ENCODE results near the gene MAML1. TPM values are rescaled to one million over a fixed set of nuclear protein-coding genes. Genes with fewer than 3 reads are reported as not detected.

Gene MAML1
- polyA plus RNA-seq, 1 donor, result 24.8 TPM

- no peak for DNase-seq (ENCODE audit: low read depth)
These were observed 62.0 kb downstream of the MAML1 start for GRCh38 chr5:179794575-179794974.

- no peak for DNase-seq (ENCODE audit: low read depth)
These were observed 62.6 kb downstream of the MAML1 start for GRCh38 chr5:179795049-179795862.

- DNase-seq (ENCODE audit: low read depth), result no peak
These were observed 63.5 kb downstream of the MAML1 start for GRCh38 chr5:179795863-179796833.

DNA sequence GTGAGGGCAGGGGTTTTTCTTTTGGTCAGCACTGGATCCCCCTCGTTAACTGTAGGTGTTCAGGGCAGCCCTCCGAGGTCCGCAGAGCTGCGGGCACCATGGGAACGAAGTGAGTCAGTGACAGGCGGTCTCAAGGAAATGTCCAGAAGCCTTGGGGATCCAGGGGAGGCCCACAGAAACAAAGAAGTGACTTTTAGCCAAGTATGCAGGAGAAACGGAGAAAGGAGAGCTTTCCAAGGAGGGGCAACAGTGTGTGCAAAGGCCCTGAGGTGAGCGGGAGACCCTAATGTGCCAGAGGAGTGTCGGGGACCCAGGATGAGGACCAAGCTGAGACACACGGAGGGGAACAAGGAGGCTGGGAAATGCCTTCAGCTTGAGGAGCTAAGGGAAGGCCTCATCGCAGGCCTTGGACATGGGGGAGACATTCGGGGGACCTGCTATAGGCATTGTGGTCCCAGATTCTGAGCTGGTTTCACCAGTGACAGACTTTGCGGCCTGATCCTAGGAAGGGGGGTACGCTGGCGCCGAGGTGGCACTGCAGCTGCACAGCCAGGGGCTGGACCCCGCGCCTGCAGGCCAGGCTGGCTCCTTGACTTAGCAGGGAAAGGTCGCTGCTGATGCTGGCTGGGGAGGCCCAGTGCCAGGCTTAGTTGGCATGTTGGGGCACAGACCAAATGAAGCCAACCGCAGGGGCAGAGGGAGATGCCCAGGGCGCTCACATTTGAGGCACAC lies 64.4 kb downstream of the MAML1 start:
- no peak for DNase-seq (ENCODE audit: low read depth)

GRCh38 chr5:179797741-179798140 lies 65.1 kb downstream of the MAML1 start:
- DNase-seq (ENCODE audit: low read depth), result no peak

- DNase-seq (ENCODE audit: low read depth), result no peak
These were observed 65.6 kb downstream of the MAML1 start for GRCh38 chr5:179798144-179798770.

DNA sequence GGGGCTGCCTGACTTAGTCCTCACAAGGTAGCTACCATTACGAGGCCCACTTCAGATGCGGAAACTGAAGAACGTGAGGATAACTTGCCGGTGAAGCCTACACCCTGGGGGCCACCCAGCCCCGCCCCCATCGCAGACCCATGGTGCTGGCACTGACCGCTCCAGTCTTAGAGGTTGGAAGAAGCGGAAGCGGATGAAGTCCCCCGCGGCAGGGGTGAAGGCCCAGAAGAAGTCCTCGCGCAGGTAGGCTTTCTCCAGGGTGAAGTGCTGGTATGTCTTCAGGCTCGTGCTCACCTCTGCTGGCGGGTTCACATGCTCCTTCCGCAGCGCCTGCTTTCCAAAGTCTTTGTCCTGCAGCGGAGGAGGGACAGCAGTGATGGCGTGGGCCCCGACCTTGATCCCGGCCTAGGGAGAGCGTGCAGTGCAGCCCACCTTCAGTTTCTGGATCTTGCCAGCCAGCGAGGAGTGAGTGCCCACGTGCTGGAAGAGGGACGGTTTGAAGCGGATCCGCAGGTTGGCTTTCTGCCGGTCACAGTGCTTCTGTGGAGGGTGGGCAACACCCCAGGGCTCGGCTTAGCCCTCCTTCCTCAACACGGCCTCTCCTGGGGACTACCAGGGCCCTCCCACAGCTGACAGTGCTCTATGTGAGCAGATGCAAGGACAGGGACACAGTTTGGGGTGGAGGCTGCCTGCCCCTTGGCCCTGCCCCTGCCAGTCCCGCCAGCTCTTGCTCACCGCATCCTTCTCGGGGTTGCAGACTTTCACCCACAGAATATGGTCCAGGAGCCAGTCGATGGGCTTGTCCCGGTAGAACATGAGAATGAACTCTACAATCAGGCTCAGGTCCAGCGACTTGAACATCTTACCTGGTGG lies 66.4 kb downstream of the MAML1 start:
- DNase-seq (ENCODE audit: low read depth), result no peak

DNA sequence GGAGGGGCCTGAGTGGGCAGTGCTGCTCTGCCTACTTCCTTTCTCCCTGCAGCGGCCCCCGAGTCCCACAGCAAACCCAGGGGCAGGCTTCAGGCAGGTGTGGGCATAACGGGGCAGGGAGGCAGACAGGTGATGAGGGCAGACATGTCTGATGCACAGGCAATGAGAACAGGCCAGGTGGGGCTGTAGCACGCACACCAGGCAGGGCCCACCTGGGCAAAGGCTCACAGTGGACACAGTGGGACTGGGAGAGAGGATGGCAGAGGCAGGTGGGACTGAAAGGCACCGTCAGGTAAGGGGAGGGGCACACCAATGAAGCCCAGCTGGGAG lies 67.0 kb downstream of the MAML1 start:
- no peak for DNase-seq (ENCODE audit: low read depth)

GRCh38 chr5:179800071-179800695 lies 67.6 kb downstream of the MAML1 start:
- DNase-seq (ENCODE audit: low read depth), result no peak

- no peak for DNase-seq (ENCODE audit: low read depth)
These were observed 68.1 kb downstream of the MAML1 start for GRCh38 chr5:179800696-179801201.

- no peak for DNase-seq (ENCODE audit: low read depth)
These were observed 68.9 kb downstream of the MAML1 start for GRCh38 chr5:179801304-179802206.

DNA sequence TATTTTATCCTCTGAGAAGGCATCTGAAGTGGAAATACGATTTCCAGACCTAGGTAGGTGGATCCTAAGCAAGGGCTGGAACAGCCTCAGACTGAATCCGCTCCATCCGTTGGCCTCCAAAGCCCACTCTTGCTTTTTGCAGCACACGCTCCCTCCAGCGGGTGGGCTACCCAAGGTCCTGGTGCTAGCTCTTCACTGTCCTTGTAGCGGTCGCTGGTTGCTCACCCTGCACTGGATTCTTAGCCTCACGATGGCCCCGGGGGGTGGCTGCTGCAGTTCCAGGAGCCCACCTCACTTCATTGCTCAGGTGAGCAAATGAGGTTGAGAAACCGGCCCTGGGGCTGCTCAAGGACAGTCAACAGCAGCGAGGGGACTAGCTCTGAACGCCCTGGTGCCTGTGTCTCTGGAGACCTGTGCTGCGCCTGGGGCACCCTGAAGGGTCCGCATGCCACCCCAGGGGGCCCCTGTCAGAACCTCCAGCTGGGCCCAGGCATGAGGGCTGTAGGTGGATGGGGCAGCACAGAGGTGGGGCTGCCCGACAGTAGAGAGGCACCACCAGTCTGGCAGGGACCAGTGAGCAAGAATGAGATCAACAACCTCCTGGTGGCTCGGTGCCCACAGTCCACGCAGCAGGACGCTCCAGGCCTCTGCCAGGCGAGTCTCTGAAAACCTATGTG lies 69.7 kb downstream of the MAML1 start:
- DNase-seq (ENCODE audit: low read depth), result no peak

DNA sequence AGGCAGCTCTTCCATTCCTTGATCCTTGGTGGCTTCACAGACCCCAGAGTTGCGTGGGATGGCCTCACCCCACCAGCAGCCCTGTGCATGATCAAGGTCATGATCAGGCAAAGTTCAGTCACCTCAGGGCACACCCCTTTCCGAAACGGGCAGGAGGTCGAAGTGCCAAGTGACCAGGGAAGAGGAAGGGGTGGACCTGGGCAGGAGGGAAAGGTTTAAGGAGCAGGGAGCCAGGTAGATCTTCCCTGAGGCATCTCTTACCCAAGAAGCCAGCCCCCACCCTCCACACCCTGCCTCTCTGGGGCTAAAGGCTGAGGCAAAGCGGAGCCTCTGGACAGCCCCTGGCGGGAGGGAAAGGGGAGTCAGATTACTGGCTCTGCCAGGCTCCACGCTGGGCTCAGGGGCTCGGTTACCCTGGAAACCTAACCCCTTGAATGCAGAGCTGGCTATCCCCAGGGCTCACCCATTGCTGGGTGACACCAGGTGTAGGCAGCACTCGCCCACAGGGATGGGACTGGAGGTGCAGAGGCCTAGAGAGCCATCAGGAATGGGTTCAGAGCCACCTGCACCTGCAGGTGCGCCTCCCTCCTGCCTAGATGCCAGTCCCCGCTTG lies 70.4 kb downstream of the MAML1 start:
- DNase-seq (ENCODE audit: low read depth), result no peak

DNA sequence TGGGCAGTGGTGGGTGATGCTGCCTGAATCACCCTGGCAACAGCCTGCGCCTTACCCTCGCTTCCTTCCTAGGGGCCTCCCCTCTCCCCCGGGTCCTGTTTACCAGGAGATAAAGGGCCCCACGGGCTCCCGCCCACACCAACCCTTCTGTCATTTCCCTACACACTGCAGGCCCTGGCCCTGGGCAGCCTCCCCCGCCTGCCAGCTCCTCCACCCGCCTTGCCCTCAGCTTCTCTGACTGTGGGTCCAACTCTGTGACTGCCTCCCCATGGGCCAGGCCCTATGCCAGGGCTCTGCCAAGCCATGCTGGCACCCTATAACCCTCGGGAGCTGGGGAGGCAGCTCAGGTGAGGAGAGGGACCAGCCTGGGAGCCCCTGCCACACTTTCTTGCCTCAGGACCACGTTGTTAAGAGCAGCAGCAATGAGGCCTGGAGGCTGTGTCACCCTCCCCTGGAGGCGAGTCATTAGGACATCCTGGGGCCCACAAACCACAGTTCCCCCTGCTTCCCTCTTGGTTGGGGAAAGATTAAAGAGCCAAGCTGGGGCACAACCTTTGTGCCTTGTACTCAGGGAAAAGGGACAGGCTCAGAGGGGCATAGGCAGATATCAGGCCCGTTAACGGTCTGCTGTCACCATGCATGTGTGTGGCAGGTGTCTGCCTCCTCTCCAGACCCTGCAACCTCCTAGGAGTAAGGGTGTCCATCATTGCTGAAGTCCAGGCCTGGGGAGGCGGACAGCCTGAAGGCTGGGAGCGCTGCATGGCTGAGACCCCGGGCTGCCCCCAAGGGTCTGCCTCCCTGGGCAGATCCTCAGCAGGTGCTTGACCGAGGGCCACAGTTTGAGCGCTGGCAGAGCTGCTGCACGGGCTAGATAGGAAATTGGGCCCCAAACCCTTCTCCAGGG lies 71.3 kb downstream of the MAML1 start:
- no peak for DNase-seq (ENCODE audit: low read depth)

GRCh38 chr5:179804555-179804947 lies 71.9 kb downstream of the MAML1 start:
- no peak for DNase-seq (ENCODE audit: low read depth)

DNA sequence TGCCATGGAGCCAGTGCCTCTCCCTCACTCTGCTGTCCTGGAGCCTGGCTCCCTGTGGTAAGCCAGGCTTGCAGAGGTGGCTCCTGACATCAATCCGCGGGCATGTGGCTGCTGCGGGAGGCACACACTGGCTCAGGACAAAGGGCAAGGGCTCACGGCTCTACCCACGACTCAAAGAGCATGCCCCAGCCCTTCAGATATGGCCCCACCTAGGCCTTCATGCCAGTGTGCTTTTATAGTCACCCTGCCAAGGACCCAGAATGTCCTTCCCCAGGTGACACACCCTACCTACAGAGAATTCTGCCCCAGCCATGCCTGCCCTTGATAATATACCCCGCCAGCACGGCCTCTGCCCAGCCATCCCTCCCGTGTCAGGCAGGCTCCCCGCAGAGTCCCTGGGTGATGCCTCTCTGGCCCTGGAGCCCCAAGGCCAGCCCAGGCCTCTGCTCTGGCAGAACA lies 72.5 kb downstream of the MAML1 start:
- no peak for DNase-seq (ENCODE audit: low read depth)

Data from forelimb muscle (tissue), 1 donor.